HG03060 (cell line): ENCODE measurements around the gene SSBP3.
"Not testable (repeated sequence)": the region's sequence is repeated elsewhere in the genome, so short reads cannot be mapped to it uniquely, and the experiment has no call there.

Experiments used
- ATAC-seq: cut with Tn5 transposase; IDR thresholded peaks from one replicate; pipeline ENCODE4 v1.9.1; 2021; ENCODE audit warnings: low read depth, moderate number of reproducible peaks; ENCODE audit not compliant: unreplicated experiment

Gene SSBP3

DNA sequence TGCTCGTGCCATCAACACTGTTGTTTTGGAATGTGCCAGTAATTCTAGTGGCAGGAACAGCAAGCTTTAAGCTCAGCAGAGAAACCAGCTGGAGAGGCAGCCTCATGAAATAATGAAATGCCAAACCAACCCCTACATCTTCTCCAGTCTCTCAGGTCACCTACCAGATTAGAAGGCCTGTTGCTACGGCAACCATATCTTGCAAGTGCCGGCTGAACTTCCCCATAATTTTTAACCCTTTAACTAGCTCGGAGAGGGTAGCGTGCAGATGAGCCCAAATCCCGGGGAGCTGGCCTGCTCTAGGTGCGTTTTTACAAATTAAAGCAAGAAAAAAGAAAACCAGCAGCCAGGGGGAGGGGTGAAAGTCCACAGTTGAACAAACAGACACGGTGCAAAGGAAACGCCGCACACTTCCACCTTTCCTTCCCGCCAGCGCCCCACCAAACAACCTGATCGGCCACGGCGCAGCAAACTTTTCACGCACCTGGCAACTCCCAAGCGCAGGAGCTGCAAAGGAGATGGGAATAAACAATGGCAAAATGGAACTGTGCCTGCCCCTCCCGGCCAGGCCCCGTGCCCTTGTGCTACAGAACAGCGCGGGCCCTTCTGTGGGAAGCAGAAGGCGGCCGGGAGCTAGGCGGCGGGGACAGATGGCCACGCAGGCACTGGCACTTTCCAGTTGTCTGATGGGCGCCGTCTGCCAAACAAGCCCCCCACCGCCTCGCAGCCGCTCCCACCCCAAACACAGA is 50.1 kb downstream of the SSBP3 start:
- no peak for ATAC-seq

DNA sequence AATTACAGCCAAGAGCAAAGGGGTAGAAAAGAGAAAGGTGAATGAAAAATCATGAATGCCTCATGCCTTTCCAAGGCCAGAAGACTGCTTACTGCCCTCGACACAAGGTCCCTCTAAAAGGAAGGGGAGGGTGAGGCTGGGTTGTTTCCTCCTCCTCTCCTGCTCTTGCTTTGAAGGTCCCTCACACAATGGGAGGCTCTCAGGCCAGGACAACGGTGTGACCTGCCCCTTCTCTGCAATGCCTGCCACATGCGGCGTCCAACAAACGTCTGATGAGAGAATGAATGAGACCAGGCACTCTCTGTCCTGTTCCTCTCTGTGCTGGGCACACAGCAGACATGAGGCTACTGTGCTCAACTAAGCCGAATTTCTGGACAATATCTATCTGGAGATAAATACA is 51.3 kb downstream of the SSBP3 start:
- ATAC-seq: no peak

DNA sequence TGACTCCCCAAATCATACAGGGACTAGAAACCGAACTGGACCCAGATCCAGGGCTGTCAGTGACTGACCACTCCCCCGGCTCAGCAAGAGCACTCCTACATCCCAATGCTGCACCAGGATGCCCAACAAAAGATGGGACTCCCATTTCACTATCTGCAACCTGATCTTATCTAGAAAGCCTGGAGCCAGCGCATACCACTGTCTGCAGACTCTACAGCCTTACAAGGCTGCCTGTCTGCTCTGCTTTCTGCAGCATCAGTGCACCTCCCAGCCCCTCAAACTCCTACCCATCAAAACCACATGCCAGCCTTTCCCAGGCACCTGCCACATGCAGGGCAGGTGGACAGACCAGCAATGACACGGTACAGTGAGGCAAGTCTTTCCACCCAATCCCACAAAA is 52.2 kb downstream of the SSBP3 start:
- ATAC-seq: no peak

DNA sequence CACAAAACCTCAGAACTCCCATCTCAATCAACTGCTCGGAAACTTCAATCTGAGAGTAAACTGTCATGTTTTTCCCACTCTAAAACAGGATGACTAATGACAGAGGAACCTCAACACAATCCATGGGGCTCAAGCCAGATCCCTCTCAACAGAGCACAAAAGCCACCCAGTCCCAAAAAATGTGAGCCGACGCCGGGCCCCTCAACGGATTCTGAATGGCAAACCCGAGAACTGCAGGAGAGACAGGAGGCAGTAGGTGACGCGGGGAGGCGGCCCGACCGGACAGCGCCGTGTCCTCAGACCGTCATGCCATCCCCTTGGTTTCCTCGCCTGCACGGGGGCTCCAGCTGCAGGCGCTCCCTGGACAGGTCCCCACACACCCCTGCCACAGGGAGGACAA is 53.4 kb downstream of the SSBP3 start:
- ATAC-seq: no peak

DNA sequence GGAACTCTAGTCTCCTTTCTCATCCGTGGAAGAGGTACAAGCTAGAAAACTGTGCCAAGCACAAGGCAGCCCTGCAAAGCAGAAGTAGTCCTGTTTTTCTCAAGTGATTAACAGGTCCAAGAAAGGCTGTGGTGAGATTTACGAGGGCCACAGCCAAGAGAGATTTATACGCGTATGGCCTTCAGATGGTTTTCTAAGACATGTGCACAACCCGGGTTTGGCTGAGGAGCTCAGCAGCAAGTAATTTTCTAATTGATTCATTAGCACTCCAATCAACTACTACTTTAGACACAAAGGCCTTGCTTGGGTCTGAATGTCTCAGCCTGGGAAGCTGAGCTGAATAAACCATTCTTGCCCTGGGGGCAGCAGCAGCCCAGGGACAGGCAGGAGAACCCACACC is 55.8 kb downstream of the SSBP3 start:
- no peak for ATAC-seq

DNA sequence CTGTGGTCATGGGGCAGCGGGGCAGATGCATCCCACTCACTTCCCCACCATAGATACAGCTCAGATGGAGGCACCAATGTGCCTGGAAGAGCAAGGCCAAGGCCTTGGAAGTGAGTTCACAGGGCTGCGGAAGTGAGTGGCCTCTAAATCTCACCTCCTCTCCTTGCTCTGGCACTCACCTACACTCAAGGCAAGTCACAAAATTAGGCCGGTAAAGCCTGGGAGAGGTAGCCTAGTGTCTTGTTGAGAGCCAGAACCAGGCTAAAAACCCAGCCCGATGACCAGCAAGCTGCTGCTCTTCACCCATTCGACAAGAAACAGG is 57.5 kb downstream of the SSBP3 start:
- ATAC-seq: no peak

DNA sequence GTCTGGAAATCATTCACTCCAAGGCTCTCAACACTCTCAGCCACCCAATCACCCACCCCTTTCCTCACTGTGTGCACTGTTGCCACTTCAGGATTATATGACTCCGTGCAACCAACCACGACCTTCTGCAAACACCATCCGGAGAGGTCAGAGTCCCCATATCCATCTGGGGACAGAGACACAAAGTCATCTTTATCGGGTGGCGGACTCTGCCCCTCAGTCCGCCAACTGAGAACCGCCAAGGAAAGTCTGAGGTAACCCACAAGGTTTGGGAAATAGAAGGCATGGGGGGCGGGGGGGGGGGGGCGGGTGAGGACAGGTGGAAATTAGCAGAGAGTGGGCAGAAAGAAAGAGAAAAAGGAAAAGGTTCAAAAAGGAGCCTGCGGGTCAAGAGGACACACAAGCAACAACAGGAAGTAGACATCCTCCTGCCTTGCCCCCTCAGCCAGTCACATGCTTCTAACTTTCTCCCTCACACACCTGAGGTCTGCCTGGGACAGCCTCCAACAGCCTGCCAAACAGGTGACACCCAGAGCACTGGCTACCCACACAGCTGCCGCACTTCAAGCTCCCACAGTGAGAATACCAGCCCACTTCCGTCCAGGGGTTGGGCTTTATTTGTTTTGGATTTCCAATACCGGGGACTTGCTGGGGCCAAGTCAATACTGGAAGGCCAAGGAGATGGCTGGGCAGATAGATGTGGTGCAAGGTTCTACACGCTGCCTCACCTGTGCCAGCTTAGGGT is 58.1 kb downstream of the SSBP3 start:
- no peak for ATAC-seq

DNA sequence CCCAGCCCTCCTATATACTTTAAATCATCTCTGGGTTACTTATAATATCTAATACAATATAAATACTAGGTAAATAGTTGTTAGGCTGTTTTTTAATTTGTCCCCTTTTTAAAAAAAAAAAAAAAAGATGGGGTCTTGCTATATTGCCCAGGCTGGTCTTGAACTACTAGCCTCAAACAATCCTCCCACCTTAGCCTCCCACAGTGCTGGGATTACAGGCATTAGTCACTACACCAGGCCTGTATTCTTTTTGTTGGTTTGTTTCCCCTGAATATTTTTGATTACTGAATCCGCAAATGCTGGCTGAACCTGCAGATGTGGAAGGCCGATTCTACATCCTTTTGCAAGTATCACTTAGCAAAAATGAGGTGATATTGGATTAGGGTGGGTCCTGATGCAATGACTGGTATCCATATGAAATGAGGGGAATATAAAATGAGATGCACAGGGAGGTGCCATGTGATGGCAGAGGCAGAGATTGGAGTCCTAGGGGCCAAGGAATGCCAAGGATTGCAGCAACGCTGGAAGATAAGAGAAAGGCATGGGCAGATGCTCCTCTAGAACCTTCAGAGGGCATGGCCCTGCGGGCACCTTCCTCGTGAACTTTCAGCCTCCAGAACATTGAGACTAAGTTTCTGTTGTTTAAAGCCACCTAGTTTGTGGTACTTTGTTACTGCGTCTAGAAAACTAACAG is 58.8 kb downstream of the SSBP3 start:
- no peak for ATAC-seq

DNA sequence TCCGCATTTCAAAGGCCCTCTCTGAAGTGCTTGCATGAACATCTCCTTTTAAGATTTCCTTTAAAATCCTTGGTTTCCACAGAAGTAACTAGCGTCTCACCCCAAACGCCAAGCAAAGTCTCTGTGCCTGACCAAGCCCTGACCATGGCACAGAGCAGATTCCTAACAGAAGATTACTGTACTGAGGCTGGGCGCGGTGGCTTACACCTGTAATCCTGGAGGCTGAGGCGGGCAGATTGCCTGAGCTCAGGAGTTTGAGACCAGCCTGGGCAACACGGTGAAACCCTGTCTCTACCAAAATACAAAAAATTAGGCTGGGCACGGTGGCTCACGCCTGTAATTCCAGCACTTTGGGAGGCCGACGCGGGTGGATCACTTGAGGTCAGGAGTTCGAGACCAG is 60.6 kb downstream of the SSBP3 start:
- not testable (repeated sequence) for ATAC-seq

DNA sequence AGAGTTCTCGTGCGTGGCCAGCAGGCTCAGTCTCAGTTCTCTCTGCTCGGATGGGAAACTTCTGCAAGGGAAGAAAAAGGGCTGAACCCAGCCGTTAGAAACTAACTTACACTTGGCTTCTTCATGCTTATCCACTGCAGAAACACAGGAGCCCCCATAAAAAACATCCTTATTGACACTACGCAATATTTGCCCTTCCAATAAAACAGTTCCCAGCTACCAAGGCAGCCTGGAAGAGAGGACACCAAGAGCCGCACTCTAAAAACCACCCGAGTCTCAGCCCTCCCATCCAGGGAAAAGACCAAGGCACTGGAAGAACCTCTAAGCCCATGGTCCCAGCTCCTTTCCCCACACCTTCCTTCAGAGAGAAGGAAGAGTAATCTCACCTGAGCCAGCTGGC is 61.1 kb downstream of the SSBP3 start:
- no peak for ATAC-seq

DNA sequence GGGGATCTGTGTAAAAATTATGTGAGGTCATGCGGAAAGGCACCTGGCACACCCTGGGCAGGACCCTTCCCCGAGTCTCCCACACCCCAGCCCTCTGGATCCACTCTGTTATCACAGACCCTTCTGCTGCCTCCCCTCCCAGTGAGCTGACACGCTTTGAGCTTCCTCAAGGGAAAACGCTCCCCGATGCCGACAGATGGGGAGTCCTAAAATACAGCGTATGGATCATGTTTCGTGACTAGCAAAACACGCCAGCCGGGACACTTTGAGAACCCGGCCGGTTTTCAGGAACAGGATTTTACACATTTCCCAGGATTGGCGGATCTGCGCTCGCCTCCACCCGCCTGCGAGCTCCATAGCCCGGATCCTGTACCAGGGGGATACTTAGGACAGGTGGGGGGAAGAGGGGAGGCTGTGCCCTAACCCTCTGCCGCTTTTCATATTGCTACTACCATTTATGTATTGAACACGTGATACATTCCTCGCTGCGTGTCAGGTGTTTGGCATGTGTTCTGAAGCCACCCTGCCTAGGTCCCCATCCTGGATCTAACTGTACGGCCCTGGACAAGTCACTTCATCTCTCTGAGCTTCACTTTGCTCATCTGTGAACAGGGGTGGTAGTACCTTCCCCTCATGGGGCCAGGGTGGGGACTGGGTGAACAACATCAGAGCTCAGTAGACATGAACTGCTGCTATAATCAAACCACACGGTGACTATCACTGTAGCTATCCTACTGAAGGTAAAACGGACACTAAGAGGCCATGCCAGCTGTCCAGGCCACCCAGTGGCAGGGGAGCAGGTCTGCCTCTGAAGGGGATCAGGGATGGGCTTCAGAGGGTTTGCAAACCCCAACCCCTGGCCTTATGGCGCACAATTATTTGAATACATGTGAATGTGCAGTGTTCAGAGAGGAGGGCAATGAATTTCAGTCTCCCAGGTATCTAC is 63.2 kb downstream of the SSBP3 start:
- ATAC-seq: no peak

DNA sequence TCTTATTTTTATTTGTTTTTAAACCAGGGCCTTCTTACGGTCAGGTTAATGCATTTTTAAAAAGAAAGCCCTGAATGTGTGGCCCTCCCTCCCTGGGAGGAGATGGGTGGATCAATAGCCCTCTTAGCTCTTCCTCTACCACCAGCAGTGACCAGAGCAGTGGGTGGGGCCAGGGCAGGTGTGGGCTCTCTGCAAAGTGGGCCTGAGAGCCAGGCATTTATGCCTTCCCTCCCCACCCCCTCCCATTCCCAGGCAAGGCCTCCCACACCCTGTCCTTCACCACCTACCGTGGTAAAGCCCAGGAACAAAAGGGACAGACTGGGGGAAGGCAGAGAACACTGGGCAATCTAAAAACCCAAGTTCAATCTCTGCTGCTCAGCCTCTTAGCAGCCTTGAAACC is 63.9 kb downstream of the SSBP3 start:
- no peak for ATAC-seq

DNA sequence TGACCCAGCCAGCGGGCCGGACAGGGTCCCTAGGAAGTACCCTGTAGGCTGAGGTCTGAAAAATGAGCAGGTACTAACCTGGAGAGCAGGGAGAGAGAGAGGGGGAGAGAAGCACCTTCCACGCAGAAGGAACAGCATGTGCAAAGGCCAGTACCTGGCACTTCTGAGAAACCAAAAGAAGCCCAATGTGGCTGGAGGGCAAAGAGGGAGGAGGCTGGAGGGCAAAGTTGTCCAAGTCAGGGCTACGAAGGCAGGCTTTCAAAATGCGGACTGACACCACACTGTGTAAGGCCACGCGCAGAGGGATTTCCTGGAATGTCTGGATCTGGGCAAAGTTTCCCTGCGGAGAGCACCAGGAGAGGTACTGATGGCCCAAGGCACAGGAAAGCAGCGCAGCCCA is 64.4 kb downstream of the SSBP3 start:
- ATAC-seq: no peak

DNA sequence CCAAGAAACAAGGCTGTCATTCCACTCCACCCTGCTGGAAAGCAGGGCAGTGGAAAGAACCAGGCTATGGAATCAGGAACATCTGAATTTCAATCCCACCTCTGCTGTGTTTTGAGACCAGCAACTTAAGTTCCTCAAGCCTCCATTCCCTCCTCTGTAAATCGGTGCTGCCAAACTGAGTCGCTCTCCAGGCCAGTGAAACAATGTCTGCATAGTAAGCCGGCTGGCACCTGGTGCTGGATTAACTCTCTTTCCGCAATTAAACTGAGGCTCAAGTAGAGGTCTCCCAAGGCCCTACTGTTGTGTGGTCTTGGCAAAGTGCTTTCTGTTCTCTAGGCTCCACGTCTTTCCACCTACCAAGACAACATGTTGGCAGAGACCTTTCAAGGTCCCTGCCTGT is 65.3 kb downstream of the SSBP3 start:
- no peak for ATAC-seq

DNA sequence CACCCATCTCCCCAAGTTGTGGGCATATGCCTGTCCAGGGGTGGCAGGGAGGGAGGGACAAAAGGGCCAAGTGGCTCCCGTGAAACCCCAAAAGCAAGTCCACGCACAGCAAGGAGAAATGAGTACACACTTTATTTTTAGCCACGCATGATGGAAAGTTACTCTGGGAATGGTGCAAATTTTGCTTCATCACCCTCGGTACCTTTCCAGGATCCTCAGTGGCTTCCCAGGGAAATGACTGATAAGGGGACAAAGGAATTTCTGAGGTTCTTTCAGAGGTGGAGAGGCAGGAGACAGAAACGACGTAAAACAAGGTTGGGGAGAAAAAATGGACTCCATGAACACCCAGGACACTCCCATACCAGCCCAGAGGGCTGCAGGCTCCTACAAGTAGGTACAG is 65.8 kb downstream of the SSBP3 start:
- no peak for ATAC-seq

DNA sequence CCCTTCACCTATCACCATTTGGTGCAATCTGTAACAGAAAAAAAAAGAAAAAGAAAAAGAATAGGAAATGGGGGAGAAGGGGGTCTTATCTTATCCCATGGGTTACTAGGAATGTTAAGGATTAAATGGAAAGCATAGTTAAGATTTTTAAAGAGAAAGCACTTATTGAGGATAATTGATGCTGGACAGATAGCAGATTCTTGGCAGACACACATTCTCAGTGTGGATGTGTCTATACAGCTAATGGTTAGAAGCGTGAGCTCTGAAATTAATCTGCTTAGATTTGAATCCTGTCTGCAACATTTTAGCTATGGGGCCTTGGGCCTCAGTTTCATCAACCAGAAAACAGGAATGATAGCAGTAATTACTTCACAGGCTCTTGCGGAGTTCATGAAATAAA is 67.1 kb downstream of the SSBP3 start:
- ATAC-seq: no peak

DNA sequence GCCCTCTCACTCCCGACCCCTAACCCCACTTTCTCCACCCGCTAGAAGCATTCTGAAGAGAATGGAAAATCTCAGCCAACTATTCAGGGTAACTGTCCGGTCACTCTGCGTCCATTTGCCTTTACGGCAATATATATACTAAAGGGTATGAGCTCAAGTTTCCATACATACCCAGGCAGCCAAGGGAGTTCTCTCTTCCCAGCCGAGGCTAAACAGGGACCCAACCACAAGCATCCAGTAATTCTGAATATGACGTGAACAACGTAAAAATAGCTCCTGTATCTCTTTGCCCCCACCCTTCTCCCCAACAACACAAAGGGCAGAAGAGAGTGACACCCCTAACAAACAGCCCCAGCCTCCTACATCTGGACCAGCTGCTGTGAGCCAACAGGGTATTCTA is 67.7 kb downstream of the SSBP3 start:
- no peak for ATAC-seq

DNA sequence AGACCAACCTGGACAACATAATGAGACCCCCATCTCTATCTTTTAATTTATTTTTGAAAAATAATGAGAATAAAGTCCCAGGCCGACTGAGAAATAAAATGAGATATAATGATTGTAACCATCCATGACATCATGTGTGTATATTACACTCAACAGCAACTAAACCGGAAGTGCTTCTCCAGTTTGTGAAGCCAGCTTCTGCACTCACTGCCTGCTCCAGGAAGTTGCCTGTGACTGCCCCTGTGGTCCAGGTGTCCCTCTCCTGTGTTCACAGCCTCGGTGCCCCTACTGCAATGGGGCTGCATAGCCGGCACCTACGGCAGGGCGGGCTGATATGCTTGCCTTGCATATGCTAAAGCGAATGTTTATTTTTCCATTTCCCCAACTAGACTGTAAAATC is 68.3 kb downstream of the SSBP3 start:
- ATAC-seq: no peak

DNA sequence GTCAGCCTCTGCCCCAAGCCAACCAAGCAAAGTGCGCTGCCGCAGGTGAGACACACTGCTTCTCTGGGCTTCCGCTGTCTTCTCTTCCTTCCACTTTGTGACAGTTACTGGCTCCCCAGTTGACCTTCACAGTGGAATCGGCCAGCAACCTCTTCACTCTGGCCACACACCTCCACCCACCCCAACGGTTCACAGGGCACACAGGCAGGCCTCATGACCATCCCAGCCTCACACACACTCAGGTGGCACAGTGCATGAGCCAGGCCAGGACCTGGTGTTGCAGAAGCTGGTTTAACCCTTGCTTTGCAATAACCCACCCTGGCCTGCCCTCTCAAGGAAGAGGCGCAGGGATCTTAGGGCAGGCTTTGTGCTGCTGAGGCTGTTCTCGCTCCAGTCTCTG is 69.2 kb downstream of the SSBP3 start:
- no peak for ATAC-seq

DNA sequence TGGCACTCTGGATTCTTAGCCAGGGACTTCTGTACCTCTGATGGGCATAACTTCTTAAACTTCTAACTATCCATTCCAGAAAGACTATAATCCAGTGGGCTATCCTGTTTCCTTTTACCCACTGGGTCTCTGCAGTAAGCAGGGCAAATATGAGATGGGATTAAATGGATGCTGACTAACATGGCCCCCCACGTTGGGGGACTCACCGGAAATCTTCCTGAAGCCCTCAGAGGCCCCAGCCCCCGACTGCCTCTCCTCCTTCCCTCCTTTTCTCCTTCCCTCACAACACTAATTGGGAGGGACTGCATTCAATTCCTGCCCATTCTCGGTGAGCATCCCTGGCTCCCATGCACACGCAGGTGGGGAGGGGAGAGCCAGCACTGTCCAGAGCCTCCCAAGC is 70.1 kb downstream of the SSBP3 start:
- no peak for ATAC-seq

DNA sequence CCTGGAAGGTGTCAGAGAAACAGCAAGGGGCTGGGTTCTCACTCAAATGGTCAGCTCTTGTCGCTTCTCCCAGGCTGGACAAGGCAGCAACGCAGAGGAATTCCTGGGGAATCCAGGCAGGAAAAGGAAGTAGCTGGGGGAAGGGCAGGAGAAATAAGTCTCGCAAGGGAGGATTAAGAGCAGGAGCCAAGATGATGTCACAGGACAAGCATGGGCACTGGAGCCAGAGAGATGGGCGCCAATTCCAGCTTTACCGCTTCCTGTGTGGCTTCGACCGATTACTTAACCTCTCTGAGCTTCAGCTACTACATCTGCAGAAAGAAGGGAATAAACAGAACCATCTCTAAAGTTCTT is 70.5 kb downstream of the SSBP3 start:
- no peak for ATAC-seq
